NT2/D1 (cell line): ENCODE measurements around the gene PUS7L.

Experiments
- SUZ12 ChIP-seq: IDR thresholded peaks from 2 replicates; pipeline ENCODE4 v1.6.1; 2011; ENCODE audit not compliant: insufficient read length, insufficient read depth; ENCODE audit errors: extremely low read depth
- YY1 ChIP-seq: IDR thresholded peaks from 2 replicates; pipeline ENCODE4 v1.6.1; 2011; ENCODE audit not compliant: insufficient read length, insufficient read depth
- ZNF274 ChIP-seq: IDR thresholded peaks from 2 replicates; pipeline ENCODE4 v1.6.1; 2011; ENCODE audit warnings: mild to moderate bottlenecking, low read depth, low read length

DNA sequence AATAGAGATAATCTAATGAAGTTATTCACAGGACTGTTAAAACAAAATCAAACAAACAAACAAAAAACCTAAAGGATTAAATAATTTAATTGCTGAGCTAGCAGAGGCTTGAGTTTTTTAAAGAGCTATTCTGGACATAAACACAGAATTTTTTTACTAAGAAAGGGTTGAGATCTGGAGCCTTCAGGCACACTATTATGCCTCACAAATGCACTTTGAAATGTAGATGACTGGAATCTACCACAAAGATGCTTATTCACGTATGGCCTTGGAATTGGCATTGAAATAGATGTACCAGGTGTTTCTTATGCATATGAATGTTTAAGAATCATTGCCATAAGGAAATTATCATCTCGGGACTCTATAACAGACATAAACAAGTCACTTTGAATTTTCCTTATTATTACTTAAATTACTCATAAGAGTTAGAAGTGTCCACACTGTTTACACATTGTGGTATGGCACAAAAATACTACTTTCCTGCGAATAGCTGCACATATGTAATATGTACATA, 21.6 kb downstream of the PUS7L start:
- TF ChIP-seq ZNF274 (no peak), SUZ12 (no peak), YY1 (no peak)
